Liver (tissue), 3 donors: Measurements from ENCODE around the gene ANTXR2.

Experiments used
- ATF3 ChIP-seq: IDR thresholded peaks from 2 replicates; pipeline ENCODE4 v1.6.1; 2016; ENCODE audit warnings: antibody characterized with exemption
- CTCF ChIP-seq: fragments of 150-350 bp; IDR thresholded peaks from 2 replicates; pipeline ENCODE4 v1.5.1; 2017; ENCODE audit warnings: improper control_type of control experiment, low read depth, low read length; ENCODE audit not compliant: missing input control
- FOXA2 ChIP-seq: IDR thresholded peaks from 2 replicates; pipeline ENCODE4 v1.6.1; 2016; ENCODE audit warnings: antibody characterized with exemption
- GABPA ChIP-seq, 2 donors: IDR thresholded peaks in 1 of 2; conservative IDR thresholded peaks in 1 of 2; 2 replicates each; pipeline ENCODE4 v1.6.1; 2016; ENCODE audit warnings: antibody characterized with exemption in 2 of 2, mild to moderate bottlenecking in 1 of 2, moderate library complexity in 1 of 2
- JUND ChIP-seq, 2 donors: IDR thresholded peaks; 2 replicates each; pipeline ENCODE4 v1.6.1; 2016; ENCODE audit warnings: antibody characterized with exemption in 2 of 2
- REST ChIP-seq: IDR thresholded peaks from 2 replicates; pipeline ENCODE4 v1.6.1; 2016; ENCODE audit warnings: antibody characterized with exemption, mild to moderate bottlenecking
- RXRA ChIP-seq, 2 donors: IDR thresholded peaks; 2 replicates each; pipeline ENCODE4 v1.6.1; 2017 to 2018; ENCODE audit warnings: antibody characterized with exemption in 2 of 2, mild to moderate bottlenecking in 1 of 2
- TAF1 ChIP-seq: conservative IDR thresholded peaks from 2 replicates; pipeline ENCODE4 v1.6.1; 2016; ENCODE audit warnings: antibody characterized with exemption, mild to moderate bottlenecking
- YY1 ChIP-seq: IDR thresholded peaks from 2 replicates; pipeline ENCODE4 v1.6.1; 2016; ENCODE audit warnings: antibody characterized with exemption, mild to moderate bottlenecking
- donor health status: healthy.
- donor health status: healthy.

- TF ChIP-seq JUND (IDR thresholded peaks at IDR 0.05) (no peak), CTCF (no peak), REST (no peak), FOXA2 (no peak), ATF3 (no peak), GABPA (IDR thresholded peaks at IDR 0.05 in 1 of 2, conservative IDR thresholded peaks at IDR 0.05 in 1 of 2) (no peak), TAF1 (no peak), RXRA (IDR thresholded peaks at IDR 0.05) (no peak), YY1 (no peak)
These were observed 187.0 kb downstream of the ANTXR2 start for GRCh38 chr4:79886021-79886420.
